PC-3 (cell line): ENCODE data around the gene LDHAL6B.

Experiments
- EZH2 ChIP-seq: fragments of 300-600 bp; sonication (generic); IDR thresholded peaks from one replicate; pipeline ENCODE4 v1.6.1; 2017; ENCODE audit warnings: antibody characterized with exemption, mild to moderate bottlenecking, low read length; ENCODE audit not compliant: unreplicated experiment
- EZH2phosphoT487 ChIP-seq: fragments of 300-600 bp; sonication (generic); IDR thresholded peaks from 2 replicates; pipeline ENCODE4 v1.6.1; 2018; ENCODE audit warnings: mild to moderate bottlenecking, antibody characterized with exemption, low read length, borderline replicate concordance
- TF ChIP-seq, protein P1 (sequence below): fragments of 300-600 bp; sonication (generic); conservative IDR thresholded peaks from 2 replicates; pipeline ENCODE4 v1.5.1; 2017; ENCODE audit warnings: antibody characterized with exemption, low read depth, mild to moderate bottlenecking, low read length

DNA sequence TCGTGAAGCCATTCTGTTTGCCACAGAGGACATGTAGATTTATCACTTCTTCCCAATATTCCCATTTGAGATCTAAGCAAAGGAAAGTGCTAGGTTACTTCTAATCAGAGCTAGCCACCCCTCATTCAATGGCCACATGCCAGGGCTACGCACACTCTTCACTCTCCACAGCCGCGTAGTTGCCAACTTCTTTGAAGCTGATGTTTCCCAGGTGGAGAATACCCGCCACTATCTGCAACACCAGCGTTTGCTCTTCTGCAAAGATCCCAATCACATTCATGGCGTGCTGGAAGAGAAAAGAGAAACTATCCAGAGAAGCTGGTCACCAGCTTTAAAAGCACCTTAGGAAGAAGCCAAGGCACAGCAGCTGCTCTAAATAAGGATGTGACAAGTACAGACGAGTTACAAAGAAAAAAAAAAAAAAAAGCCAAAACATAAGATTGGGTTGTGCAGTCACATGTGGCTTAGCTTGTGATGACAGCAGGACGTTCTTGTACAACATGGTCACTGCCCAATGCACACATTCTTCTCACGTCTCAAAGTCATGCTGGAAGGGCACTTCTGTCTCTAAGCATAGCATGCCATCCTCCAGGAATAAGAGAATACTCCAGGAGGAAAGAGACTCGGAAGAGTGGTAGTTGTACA lies 16.4 kb downstream of the LDHAL6B start:
- TF ChIP-seq, protein P1, sequence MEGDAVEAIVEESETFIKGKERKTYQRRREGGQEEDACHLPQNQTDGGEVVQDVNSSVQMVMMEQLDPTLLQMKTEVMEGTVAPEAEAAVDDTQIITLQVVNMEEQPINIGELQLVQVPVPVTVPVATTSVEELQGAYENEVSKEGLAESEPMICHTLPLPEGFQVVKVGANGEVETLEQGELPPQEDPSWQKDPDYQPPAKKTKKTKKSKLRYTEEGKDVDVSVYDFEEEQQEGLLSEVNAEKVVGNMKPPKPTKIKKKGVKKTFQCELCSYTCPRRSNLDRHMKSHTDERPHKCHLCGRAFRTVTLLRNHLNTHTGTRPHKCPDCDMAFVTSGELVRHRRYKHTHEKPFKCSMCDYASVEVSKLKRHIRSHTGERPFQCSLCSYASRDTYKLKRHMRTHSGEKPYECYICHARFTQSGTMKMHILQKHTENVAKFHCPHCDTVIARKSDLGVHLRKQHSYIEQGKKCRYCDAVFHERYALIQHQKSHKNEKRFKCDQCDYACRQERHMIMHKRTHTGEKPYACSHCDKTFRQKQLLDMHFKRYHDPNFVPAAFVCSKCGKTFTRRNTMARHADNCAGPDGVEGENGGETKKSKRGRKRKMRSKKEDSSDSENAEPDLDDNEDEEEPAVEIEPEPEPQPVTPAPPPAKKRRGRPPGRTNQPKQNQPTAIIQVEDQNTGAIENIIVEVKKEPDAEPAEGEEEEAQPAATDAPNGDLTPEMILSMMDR, result no peak
- no peak for TF ChIP-seq EZH2
- TF ChIP-seq EZH2phosphoT487, result no peak
